PC-3 (cell line): ENCODE measurements around the gene DNAJC3. TPM values are rescaled to one million over a fixed set of nuclear protein-coding genes. Genes with fewer than 3 reads are reported as not detected.

ENCODE experiments used
- ATAC-seq: fragments of 200-7000 bp; cut with Tn5 transposase; 2 replicates; pipeline ENCODE4 v1.9.1; 2020; ENCODE audit warnings: mild to moderate bottlenecking, moderate library complexity
- BruUV-seq: library from RNA; stranded (reverse); fragments of 400-500 nt; replicated peaks from 2 replicates; lab custom pipeline; 2021; lab: Mats Ljungman, UMichigan
- CTCF ChIA-PET: fragments of 300-600 bp; sonication (Branson Sonifier 250); formaldehyde crosslinking; loops from one replicate; lab custom pipeline; 2022; ENCODE audit warnings: antibody characterized with exemption; lab: Charles Lee
- POLR2A ChIA-PET: fragments of 300-600 bp; sonication (Branson Sonifier 250); formaldehyde crosslinking; loops from one replicate; lab custom pipeline; 2022; ENCODE audit warnings: antibody characterized with exemption; ENCODE audit not compliant: unreplicated experiment; lab: Charles Lee
- DNase-seq: peaks from one replicate; pipeline ENCODE4 v3.0.0-alpha.2; 2015
- H2AFZ ChIP-seq: fragments of 300-600 bp; sonication (generic); 2 replicates; pipeline ENCODE4 v1.6.0; 2016; ENCODE audit warnings: antibody characterized with exemption, low read length
- H3F3A ChIP-seq: fragments of 300-600 bp; sonication (generic); one replicate; pipeline ENCODE4 v1.6.0; 2017; ENCODE audit warnings: antibody characterized with exemption, low read length, control low read depth, mild to moderate bottlenecking; ENCODE audit not compliant: unreplicated experiment
- H3K27ac ChIP-seq: fragments of 300-600 bp; sonication (generic); 2 replicates; pipeline ENCODE4 v1.5.1; 2016; ENCODE audit warnings: mild to moderate bottlenecking, low read length
- H3K27me3 ChIP-seq: fragments of 300-600 bp; sonication (generic); 2 replicates; pipeline ENCODE4 v1.6.1; 2016; ENCODE audit warnings: low read length, mixed read lengths
- H3K36me3 ChIP-seq: fragments of 300-600 bp; sonication (generic); 2 replicates; pipeline ENCODE4 v1.6.1; 2016; ENCODE audit warnings: low read depth, mixed run types, low read length, mixed read lengths
- H3K4me1 ChIP-seq: fragments of 300-600 bp; sonication (generic); 2 replicates; pipeline ENCODE4 v1.5.1; 2016; ENCODE audit warnings: low read length; ENCODE audit not compliant: insufficient read depth
- H3K4me2 ChIP-seq: fragments of 300-600 bp; sonication (generic); 2 replicates; pipeline ENCODE4 v1.6.0; 2016; ENCODE audit warnings: low read length
- H3K4me3 ChIP-seq: fragments of 300-600 bp; sonication (generic); 2 replicates; pipeline ENCODE4 v1.5.1; 2016; ENCODE audit warnings: mild to moderate bottlenecking, low read length, mixed read lengths
- H3K79me2 ChIP-seq: fragments of 300-600 bp; sonication (generic); 2 replicates; pipeline ENCODE4 v1.6.1; 2017; ENCODE audit warnings: low read length, mixed read lengths
- H3K9ac ChIP-seq: fragments of 300-600 bp; sonication (generic); 2 replicates; pipeline ENCODE4 v1.6.0; 2016; ENCODE audit warnings: mild to moderate bottlenecking, low read length
- H3K9me2 ChIP-seq: fragments of 300-600 bp; sonication (generic); replicated peaks from 2 replicates; pipeline ENCODE4 v1.6.1; 2016; ENCODE audit warnings: mixed run types, low read length, mixed read lengths
- H3K9me3 ChIP-seq: fragments of 300-600 bp; sonication (generic); 2 replicates; pipeline ENCODE4 v1.6.1; 2016; ENCODE audit warnings: low read length, mixed read lengths
- H4K20me1 ChIP-seq: fragments of 300-600 bp; sonication (generic); 2 replicates; pipeline ENCODE4 v1.6.1; 2016; ENCODE audit warnings: low read length, mixed read lengths
- EZH2 ChIP-seq: fragments of 300-600 bp; sonication (generic); IDR thresholded peaks from one replicate; pipeline ENCODE4 v1.6.1; 2017; ENCODE audit warnings: antibody characterized with exemption, mild to moderate bottlenecking, low read length; ENCODE audit not compliant: unreplicated experiment
- EZH2phosphoT487 ChIP-seq: fragments of 300-600 bp; sonication (generic); IDR thresholded peaks from 2 replicates; pipeline ENCODE4 v1.6.1; 2018; ENCODE audit warnings: mild to moderate bottlenecking, antibody characterized with exemption, low read length, borderline replicate concordance
- intact Hi-C: fragments of 100-400 bp; cut with micrococcal nuclease; formaldehyde crosslinking; loops from 2 replicates; pipeline ENCODE4 v1.9.0; 2023
- total RNA-seq: library from RNA; depleted of rRNA; stranded (reverse); fragments of >200 nt; gene quantifications from 2 replicates; pipeline ENCODE4 v1.2.3, GENCODE V29; 2014
- TF ChIP-seq, protein P1 (sequence below): fragments of 300-600 bp; sonication (generic); conservative IDR thresholded peaks from 2 replicates; pipeline ENCODE4 v1.5.1; 2017; ENCODE audit warnings: antibody characterized with exemption, low read depth, mild to moderate bottlenecking, low read length

DNAJC3 gene
- total RNA-seq, 1 experiment from 2014 or later, result 20.5 TPM

DNA sequence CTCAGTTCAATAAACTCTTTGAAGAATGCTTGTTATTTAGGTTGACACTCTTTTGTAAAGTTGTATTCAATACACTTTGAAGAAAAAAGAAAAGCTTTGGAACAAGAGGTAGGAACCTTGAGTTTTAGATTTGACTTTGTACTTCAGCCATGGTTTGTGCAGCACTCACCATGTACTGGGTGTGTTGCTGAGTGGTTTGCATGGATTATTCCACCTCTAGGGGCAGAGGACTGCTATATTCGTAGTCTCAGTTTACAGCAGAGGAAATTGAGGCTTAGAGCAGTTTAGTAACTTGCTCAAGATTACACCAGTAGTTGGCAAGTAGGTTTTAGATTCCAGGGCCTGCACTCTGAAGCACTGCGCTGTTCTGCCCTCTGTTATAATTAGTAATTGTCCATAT is 68.8 kb downstream of the DNAJC3 start:
- Histone ChIP-seq H3K4me1 (no peaks in the 10 kb centered on the region), H3K4me3 (no peak overlapping the region), H3K79me2 (peaks cover 25% of the 10 kb centered on the region), H3K9me3 (no peaks in the 10 kb centered on the region), H3K27ac (no peak overlapping the region), H3K9me2 (no peaks in the 10 kb centered on the region), H3F3A (no peaks in the 10 kb centered on the region), H3K9ac (no peak overlapping the region), H3K4me2 (no peak overlapping the region), H3K36me3 (no peaks in the 10 kb centered on the region), H4K20me1 (no peaks in the 10 kb centered on the region), H3K27me3 (no peaks in the 10 kb centered on the region), H2AFZ (no peak overlapping the region)
- DNase-seq (no peak), ATAC-seq (0 out of 2 replicates have a peak, but pooled peaks have one; percentile 43)
- no TSS peak for BruUV-seq
- POLR2A ChIA-PET, result no interaction called here
- TF ChIP-seq, protein P1, sequence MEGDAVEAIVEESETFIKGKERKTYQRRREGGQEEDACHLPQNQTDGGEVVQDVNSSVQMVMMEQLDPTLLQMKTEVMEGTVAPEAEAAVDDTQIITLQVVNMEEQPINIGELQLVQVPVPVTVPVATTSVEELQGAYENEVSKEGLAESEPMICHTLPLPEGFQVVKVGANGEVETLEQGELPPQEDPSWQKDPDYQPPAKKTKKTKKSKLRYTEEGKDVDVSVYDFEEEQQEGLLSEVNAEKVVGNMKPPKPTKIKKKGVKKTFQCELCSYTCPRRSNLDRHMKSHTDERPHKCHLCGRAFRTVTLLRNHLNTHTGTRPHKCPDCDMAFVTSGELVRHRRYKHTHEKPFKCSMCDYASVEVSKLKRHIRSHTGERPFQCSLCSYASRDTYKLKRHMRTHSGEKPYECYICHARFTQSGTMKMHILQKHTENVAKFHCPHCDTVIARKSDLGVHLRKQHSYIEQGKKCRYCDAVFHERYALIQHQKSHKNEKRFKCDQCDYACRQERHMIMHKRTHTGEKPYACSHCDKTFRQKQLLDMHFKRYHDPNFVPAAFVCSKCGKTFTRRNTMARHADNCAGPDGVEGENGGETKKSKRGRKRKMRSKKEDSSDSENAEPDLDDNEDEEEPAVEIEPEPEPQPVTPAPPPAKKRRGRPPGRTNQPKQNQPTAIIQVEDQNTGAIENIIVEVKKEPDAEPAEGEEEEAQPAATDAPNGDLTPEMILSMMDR, result 0 out of 2 replicates have a peak, but pooled peaks have one; percentile 12
- TF ChIP-seq EZH2phosphoT487 (no peak), EZH2 (no peak)
- CTCF ChIA-PET, result no interaction called here
- intact Hi-C loops, result no loop called here

DNA sequence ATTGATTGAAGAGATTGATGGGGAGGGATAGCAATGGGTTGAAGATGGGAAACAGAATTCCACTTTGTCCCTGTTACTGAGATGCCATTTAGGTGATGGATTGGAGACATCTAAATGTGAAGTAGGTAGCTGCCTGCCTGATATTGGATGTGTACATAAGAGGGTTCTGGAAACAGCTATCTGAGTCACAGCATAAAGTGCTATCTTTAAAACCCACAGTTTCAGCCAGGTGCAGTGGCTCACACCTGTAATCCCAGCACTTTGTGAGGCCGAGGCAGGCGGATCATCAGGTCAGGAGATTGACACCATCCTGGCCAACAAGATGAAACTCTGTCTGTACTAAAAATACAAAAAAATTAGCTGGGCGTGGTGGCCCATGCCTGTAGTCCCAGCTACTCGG is 72.6 kb downstream of the DNAJC3 start:
- H3K36me3 ChIP-seq, result no peaks in the 10 kb centered on the region
- TF ChIP-seq EZH2 (no peak), EZH2phosphoT487 (no peak)
- TF ChIP-seq, protein P1, result no peak
- no peak for DNase-seq
- H3K4me3 ChIP-seq, result no peak overlapping the region
- H3K79me2 ChIP-seq, result no peaks in the 10 kb centered on the region
- H3K9ac ChIP-seq, result no peak overlapping the region
- H3K9me2 ChIP-seq, result no peaks in the 10 kb centered on the region
- no peak overlapping the region for H3K27ac ChIP-seq
- no TSS peak for BruUV-seq
- no peaks in the 10 kb centered on the region for H3K27me3 ChIP-seq
- H3F3A ChIP-seq, result no peaks in the 10 kb centered on the region
- ATAC-seq, result no peak
- no peak overlapping the region for H3K4me2 ChIP-seq
- POLR2A ChIA-PET, result no interaction called here
- intact Hi-C loops, result no loop called here
- no peaks in the 10 kb centered on the region for H3K9me3 ChIP-seq
- no peak overlapping the region for H2AFZ ChIP-seq
- H3K4me1 ChIP-seq, result no peaks in the 10 kb centered on the region
- H4K20me1 ChIP-seq, result no peaks in the 10 kb centered on the region
- CTCF ChIA-PET, result no interaction called here

DNA sequence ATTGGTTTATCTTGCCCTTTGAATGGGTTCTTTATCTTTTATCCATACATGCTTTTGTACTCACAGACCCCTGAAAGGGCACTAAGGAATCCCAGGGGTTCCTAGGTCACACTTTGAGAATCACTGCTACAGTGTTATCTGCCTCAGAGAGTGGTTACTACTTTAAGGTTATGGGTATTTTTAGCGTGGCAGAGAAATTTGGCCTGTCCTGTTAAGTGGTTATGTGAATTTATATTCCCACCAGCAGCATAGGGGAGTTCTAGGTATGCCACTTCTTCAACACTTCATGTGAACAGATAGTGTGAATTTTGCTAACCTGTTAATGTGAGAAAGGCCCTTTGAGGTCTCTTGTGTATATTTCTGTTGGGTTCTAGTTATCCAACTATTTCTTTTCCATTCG is 75.7 kb downstream of the DNAJC3 start:
- Histone ChIP-seq H4K20me1 (no peaks in the 10 kb centered on the region), H3K9me2 (no peaks in the 10 kb centered on the region), H3K9ac (no peak overlapping the region), H2AFZ (no peak overlapping the region), H3K4me3 (no peak overlapping the region), H3K27me3 (no peaks in the 10 kb centered on the region), H3F3A (no peaks in the 10 kb centered on the region), H3K4me2 (no peak overlapping the region), H3K27ac (no peak overlapping the region), H3K9me3 (no peaks in the 10 kb centered on the region), H3K4me1 (no peaks in the 10 kb centered on the region), H3K79me2 (no peaks in the 10 kb centered on the region), H3K36me3 (no peaks in the 10 kb centered on the region)
- intact Hi-C loops, result no loop called here
- BruUV-seq, result no TSS peak
- DNase-seq (no peak), ATAC-seq (no peak)
- CTCF ChIA-PET, result no interaction called here
- POLR2A ChIA-PET, result no interaction called here
- no peak for TF ChIP-seq EZH2
- TF ChIP-seq EZH2phosphoT487, result no peak
- TF ChIP-seq, protein P1, result no peak
